H1 (cell line): ENCODE results near the gene ZBTB7B. TPM values are rescaled to one million over a fixed set of nuclear protein-coding genes. Genes with fewer than 3 reads are reported as not detected.

Experiments used
- CTCF ChIA-PET: fragments of 300-600 bp; sonication (Branson Sonifier 250); formaldehyde crosslinking; loops from one replicate; lab custom pipeline; 2021; ENCODE audit not compliant: partially characterized antibody; lab: Charles Lee
- POLR2A ChIA-PET: fragments of 300-600 bp; sonication (Branson Sonifier 250); formaldehyde crosslinking; loops from one replicate; lab custom pipeline; 2021; ENCODE audit warnings: inconsistent platforms; ENCODE audit not compliant: partially characterized antibody; lab: Charles Lee
- DNase-seq, 2 experiments: peaks; one replicate each; pipeline versions ENCODE4 v3.0.0 to v3.0.0-alpha.2; 2010 to 2022; ENCODE audit warnings: low spot score in 2 of 2, low read depth in 1 of 2, mixed read lengths in 1 of 2
- FAIRE-seq: peaks from 2 replicates; lab custom pipeline; 2011; peaks lifted over from hg19 to GRCh38; lab: Jason Lieb, UNC
- H2AFZ ChIP-seq: 2 replicates; pipeline ENCODE4 v1.8.1; 2012; ENCODE audit warnings: low read length, inconsistent platforms
- H2AK5ac ChIP-seq: 2 replicates; pipeline ENCODE4 v1.6.1; 2013; ENCODE audit warnings: low read depth, low read length
- H2BK120ac ChIP-seq: replicated peaks from 2 replicates; pipeline ENCODE3; 2013; ENCODE audit warnings: low read depth, low read length, inconsistent platforms
- H2BK12ac ChIP-seq: 2 replicates; pipeline ENCODE4 v1.6.1; 2013; ENCODE audit warnings: low read depth, low read length
- H2BK15ac ChIP-seq: 2 replicates; pipeline ENCODE4 v1.6.1; 2013; ENCODE audit warnings: low read length
- H2BK20ac ChIP-seq: 2 replicates; pipeline ENCODE4 v1.6.1; 2013; ENCODE audit warnings: low read length
- H2BK5ac ChIP-seq: 2 replicates; pipeline ENCODE4 v1.6.1; 2013; ENCODE audit warnings: low read depth, low read length
- H3K14ac ChIP-seq: 2 replicates; pipeline ENCODE4 v1.6.1; 2013; ENCODE audit warnings: inconsistent platforms; ENCODE audit not compliant: insufficient read length
- H3K18ac ChIP-seq: 2 replicates; pipeline ENCODE4 v1.6.1; 2013; ENCODE audit warnings: low read length; ENCODE audit errors: extremely low read depth
- H3K23ac ChIP-seq: 2 replicates; pipeline ENCODE4 v1.6.1; 2013; ENCODE audit warnings: inconsistent platforms; ENCODE audit not compliant: insufficient read length
- H3K23me2 ChIP-seq: 2 replicates; pipeline ENCODE4 v1.6.1; 2013; ENCODE audit warnings: low read depth, low read length
- H3K27ac ChIP-seq: 2 replicates; pipeline ENCODE4 v1.6.1; 2011; ENCODE audit warnings: low read depth, low read length, inconsistent platforms
- H3K27me3 ChIP-seq, 4 experiments: replicated peaks in 1 of 4; 1 replicate in 1 of 4; 2 replicates in 3 of 4; pipeline versions ENCODE4 v1.6.1 to v1.8.1; 2011 to 2013; ENCODE audit warnings: low read length in 3 of 4, mild to moderate bottlenecking in 3 of 4, inconsistent platforms in 2 of 4, mixed read lengths in 2 of 4, moderate library complexity in 1 of 4; ENCODE audit not compliant: control insufficient read depth in 3 of 4, insufficient read depth in 3 of 4; ENCODE audit errors: extremely low read depth in 1 of 4
- H3K36me3 ChIP-seq, 4 experiments: 2 replicates each; pipeline versions ENCODE4 v1.6.1 to v1.8.1; 2011 to 2013; ENCODE audit warnings: mild to moderate bottlenecking in 4 of 4, low read length in 3 of 4, moderate library complexity in 2 of 4, control low read depth in 1 of 4, inconsistent platforms in 1 of 4; ENCODE audit not compliant: insufficient read depth in 4 of 4, control insufficient read depth in 2 of 4
- H3K4ac ChIP-seq: replicated peaks from 2 replicates; pipeline ENCODE3; 2013; ENCODE audit warnings: low read length, low read depth, mixed read lengths, inconsistent platforms; ENCODE audit not compliant: insufficient read length
- H3K4me1 ChIP-seq, 4 experiments: replicated peaks in 1 of 4; 1 replicate in 1 of 4; 2 replicates in 3 of 4; pipeline versions ENCODE4 v1.6.1 to v1.8.1; 2011 to 2013; ENCODE audit warnings: low read length in 3 of 4, inconsistent platforms in 2 of 4, mixed read lengths in 1 of 4; ENCODE audit not compliant: insufficient read depth in 4 of 4, control insufficient read depth in 3 of 4
- H3K4me2 ChIP-seq, 2 experiments: 2 replicates each; pipeline versions ENCODE4 v1.6.1 to v1.8.1; 2011 to 2013; ENCODE audit warnings: low read depth in 2 of 2, low read length in 2 of 2, control low read depth in 1 of 2, inconsistent platforms in 1 of 2, mild to moderate bottlenecking in 1 of 2; ENCODE audit not compliant: insufficient read depth in 1 of 2
- H3K4me3 ChIP-seq, 4 experiments: fragments of 200-600, 300-600 bp in 1 of 4; sonication (generic), shearing (Covaris generic), sonication (Bioruptor Twin) in 1 of 4; 2 replicates each; pipeline versions ENCODE4 v1.5.1 to v1.8.1; 2011 to 2016; ENCODE audit warnings: low read length in 4 of 4, low read depth in 3 of 4, control low read depth in 2 of 4, inconsistent platforms in 2 of 4, mild to moderate bottlenecking in 2 of 4, mixed read lengths in 1 of 4, moderate library complexity in 1 of 4; ENCODE audit not compliant: insufficient read depth in 2 of 4; ENCODE audit errors: extremely low read depth in 1 of 4
- H3K56ac ChIP-seq: replicated peaks from 2 replicates; pipeline ENCODE3; 2013; ENCODE audit warnings: low read depth, mild to moderate bottlenecking, mixed read lengths, low read length, inconsistent platforms; ENCODE audit not compliant: insufficient read length
- H3K79me1 ChIP-seq: 2 replicates; pipeline ENCODE4 v1.6.1; 2013; ENCODE audit warnings: low read depth, low read length, control low read depth
- H3K79me2 ChIP-seq, 2 experiments: 2 replicates each; pipeline versions ENCODE4 v1.6.1 to v1.8.1; 2012 to 2013; ENCODE audit warnings: low read length in 2 of 2, mild to moderate bottlenecking in 2 of 2, inconsistent platforms in 1 of 2; ENCODE audit not compliant: insufficient read depth in 2 of 2, control insufficient read depth in 1 of 2
- H3K9ac ChIP-seq, 4 experiments: replicated peaks in 1 of 4; 1 replicate in 1 of 4; 2 replicates in 3 of 4; pipeline versions ENCODE4 v1.6.1 to v1.8.1; 2011 to 2013; ENCODE audit warnings: low read depth in 3 of 4, low read length in 3 of 4, control low read depth in 2 of 4, mild to moderate bottlenecking in 2 of 4, moderate library complexity in 2 of 4, inconsistent platforms in 1 of 4; ENCODE audit errors: extremely low read depth in 1 of 4
- H3K9me3 ChIP-seq, 2 experiments: 2 replicates each; pipeline versions ENCODE4 v1.6.1 to v1.8.1; 2012 to 2013; ENCODE audit warnings: mild to moderate bottlenecking in 2 of 2, moderate library complexity in 2 of 2, control low read depth in 1 of 2, inconsistent platforms in 1 of 2, low read depth in 1 of 2, low read length in 1 of 2, mixed read lengths in 1 of 2; ENCODE audit not compliant: insufficient read depth in 2 of 2
- H4K20me1 ChIP-seq, 2 experiments: replicated peaks in 1 of 2; 2 replicates each; pipeline versions ENCODE3 to v1.8.1; 2011 to 2013; ENCODE audit warnings: inconsistent platforms in 2 of 2, low read length in 2 of 2, mild to moderate bottlenecking in 1 of 2; ENCODE audit not compliant: insufficient read depth in 2 of 2, control insufficient read depth in 1 of 2
- H4K5ac ChIP-seq: 2 replicates; pipeline ENCODE4 v1.6.1; 2013; ENCODE audit warnings: low read length, low read depth, mixed read lengths, inconsistent platforms; ENCODE audit not compliant: insufficient read length
- H4K8ac ChIP-seq: 2 replicates; pipeline ENCODE4 v1.8.0; 2013; ENCODE audit warnings: mild to moderate bottlenecking, moderate library complexity, low read length, inconsistent platforms; ENCODE audit not compliant: insufficient read depth; ENCODE audit errors: extremely low read depth
- H4K91ac ChIP-seq: replicated peaks from 2 replicates; pipeline ENCODE3; 2013; ENCODE audit warnings: low read length, mixed read lengths, inconsistent platforms; ENCODE audit not compliant: insufficient read length
- ASH2L ChIP-seq: fragments of 200-600, 300-600 bp; sonication (generic); IDR thresholded peaks from one replicate; pipeline ENCODE4 v1.7.1; 2017; ENCODE audit warnings: low read length
- BACH1 ChIP-seq: IDR thresholded peaks from 2 replicates; pipeline ENCODE4 v1.6.1; 2012; ENCODE audit warnings: low read length, improper control_type of control experiment
- EZH2 ChIP-seq: fragments of 200-600 bp; sonication (generic); IDR thresholded peaks from 2 replicates; pipeline ENCODE4 v1.7.1; 2012; ENCODE audit warnings: low read depth, mild to moderate bottlenecking, moderate library complexity, low read length, inconsistent platforms; ENCODE audit not compliant: severe bottlenecking
- GABPA ChIP-seq: IDR thresholded peaks from 2 replicates; pipeline ENCODE4 v1.6.1; 2011; ENCODE audit warnings: mild to moderate bottlenecking, low read length, moderate library complexity, borderline replicate concordance; ENCODE audit not compliant: insufficient read depth
- GTF2F1 ChIP-seq: IDR thresholded peaks from 2 replicates; pipeline ENCODE4 v1.6.1; 2012; ENCODE audit warnings: low read depth, low read length, improper control_type of control experiment, borderline replicate concordance
- KDM1A ChIP-seq: fragments of 200-600, 300-600 bp; sonication (generic); IDR thresholded peaks from 2 replicates; pipeline ENCODE4 v1.7.1; 2016; ENCODE audit warnings: mild to moderate bottlenecking, low read length, borderline replicate concordance
- SRF ChIP-seq: IDR thresholded peaks from 2 replicates; pipeline ENCODE4 v1.6.1; 2011; ENCODE audit warnings: mild to moderate bottlenecking, low read depth, low read length, moderate library complexity
- WGBS, 2 experiments: shearing (Covaris generic) in 1 of 2; methylation state at CpG; one replicate each; pipeline versions ENCODE4 v1.1.6 to v1.1.7; 2013 to 2015; ENCODE audit warnings: low lambda C conversion rate in 2 of 2, mixed read lengths in 2 of 2, inconsistent platforms in 1 of 2, low coverage in 1 of 2, missing lambda C conversion rate in 1 of 2; ENCODE audit not compliant: insufficient replicate concordance in 2 of 2, insufficient coverage in 1 of 2, insufficient read length in 1 of 2; ENCODE audit errors: extremely low coverage in 1 of 2, missing lambda C conversion rate in 1 of 2; 5-methylcytosine and 5-hydroxymethylcytosine counted together
- polyA plus RNA-seq, 7 experiments: library from polyadenylated mRNA; depleted of rRNA in 3 of 7; stranded (reverse) in 5 of 7; unstranded in 2 of 7; fragments of >200 nt in 5 of 7; fragments of 200-250 nt in 2 of 7; gene quantifications; 1 replicate in 5 of 7; 2 replicates in 1 of 7; 4 replicates in 1 of 7; pipeline versions ENCODE4 v1.2.1 to v1.2.3, GENCODE V29; 2011 to 2013; ENCODE audit warnings: missing spikeins in 2 of 7, mixed read lengths in 2 of 7
- total RNA-seq: library from RNA; stranded (reverse); fragmentation: NEBNext Ultra II Directional; extraction: Animal tissue kit (Norgen Biotek cat#: 25700); gene quantifications from 2 replicates; pipeline ENCODE4 v1.2.1, GENCODE V29; 2021

The ZBTB7B gene
- total and polyA plus RNA-seq, 2 of the 8 experiments (the other 6 are each of a cell fraction or from before 2014, with no cell fraction given) = 24.5 to 36.9 TPM

DNA sequence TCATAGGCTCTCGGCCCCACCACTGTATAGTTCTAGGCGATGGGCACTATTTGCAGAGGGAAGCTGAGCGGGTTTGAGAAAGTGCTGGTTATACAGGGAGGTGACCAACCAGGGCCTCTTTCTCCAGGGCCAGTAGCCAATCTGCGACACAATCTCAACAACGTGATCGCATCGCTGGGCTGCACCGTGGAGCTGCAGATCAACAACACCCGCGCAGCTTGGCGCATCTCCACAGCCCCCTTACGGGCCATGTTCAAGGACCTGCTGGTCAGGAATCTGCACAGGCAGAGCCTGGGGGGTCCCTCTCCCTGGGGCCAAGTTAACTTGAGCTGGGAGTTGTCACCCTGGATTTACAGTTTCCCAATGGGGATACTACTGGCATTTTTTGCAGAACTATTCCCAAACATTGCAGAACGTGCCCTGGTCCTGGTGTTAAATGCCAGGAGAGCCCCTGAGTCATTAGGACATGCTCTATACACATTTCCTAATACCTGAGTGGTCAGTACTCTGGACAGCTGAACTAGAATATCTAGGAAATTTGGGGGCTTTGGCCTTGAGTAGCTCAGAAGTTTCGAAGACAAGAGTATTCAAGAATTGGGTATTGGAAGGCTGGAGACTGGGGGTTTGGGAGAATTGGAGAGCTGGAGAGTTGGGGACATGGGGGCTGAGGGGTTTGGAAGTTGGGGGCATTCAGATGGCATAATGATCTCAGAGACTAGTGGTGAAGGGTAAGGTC is 37.9 kb downstream of the ZBTB7B start:
- Histone ChIP-seq H3K27me3 (no peaks in the 10 kb centered on the region; a peak in 3 of 7 replicates), H2BK120ac (no peak overlapping the region), H3K56ac (no peak overlapping the region), H3K18ac (no peak overlapping the region), H4K5ac (no peak overlapping the region), H3K4ac (no peak overlapping the region), H3K9ac (no peak overlapping the region), H4K20me1 (no peaks in the 10 kb centered on the region), H2BK5ac (no peak overlapping the region), H3K27ac (no peak overlapping the region), H3K4me2 (no peak overlapping the region), H4K8ac (no peak overlapping the region), H3K14ac (no peak overlapping the region), H3K79me2 (no peaks in the 10 kb centered on the region), H3K23ac (no peak overlapping the region), H3K23me2 (no peaks in the 10 kb centered on the region), H2BK20ac (no peak overlapping the region), H3K9me3 (no peaks in the 10 kb centered on the region), H2AK5ac (no peak overlapping the region), H3K36me3 (no peaks in the 10 kb centered on the region), H3K4me1 (peaks cover 0 to 5% (median 3%) of the 10 kb centered on the region in 4 experiments; a peak in 4 of 7 replicates), H3K4me3 (no peak overlapping the region), H4K91ac (no peak overlapping the region), H2AFZ (no peak overlapping the region), H2BK12ac (no peak overlapping the region), H2BK15ac (no peak overlapping the region), H3K79me1 (no peaks in the 10 kb centered on the region; the same call in 1 of the 2 replicates)
- 94% methylated on average over 14 of the region's 14 CpGs; no CpG with 5 or more reads in 1 of the 2 experiments for WGBS, 2 experiments
- no peak for FAIRE-seq
- ChIA-PET POLR2A (interaction anchor here (0.9 to 2.0 kb wide), 5 partner anchors 11 to 84 kb away, joined by 3 to 10 read pairs (median 4); partner anchors contain the start of gene PBXIP1), CTCF (interaction anchor here (1.2 to 32.4 kb wide), 10 partner anchors 9 to 167 kb away, joined by 3 to 907 read pairs (median 9); partner anchors contain the start of genes ADAM15, DCST1, DCST2 and EFNA3)
- DNase-seq = no peak
- TF ChIP-seq KDM1A (no peak), EZH2 (no peak), GABPA (no peak), ASH2L (no peak), BACH1 (no peak), GTF2F1 (no peak), SRF (no peak)
